H9 (cell line): Measurements from ENCODE around the gene STX16. TPM values are rescaled to one million over a fixed set of nuclear protein-coding genes. Genes with fewer than 3 reads are reported as not detected.

ENCODE experiments used
- DNase-seq: peaks from one replicate; pipeline ENCODE4 v3.0.0-alpha.2; 2017
- H2AFZ ChIP-seq: one replicate; pipeline ENCODE4 v1.6.1; 2013; ENCODE audit warnings: mild to moderate bottlenecking, low read length, control low read depth, moderate library complexity
- H2AK5ac ChIP-seq: 2 replicates; pipeline ENCODE4 v1.6.1; 2013; ENCODE audit warnings: low read length, control low read depth, mixed read lengths; ENCODE audit not compliant: insufficient read length
- H2BK120ac ChIP-seq: one replicate; pipeline ENCODE4 v1.6.1; 2013; ENCODE audit warnings: low read depth, mild to moderate bottlenecking, low read length, control low read depth, inconsistent platforms; ENCODE audit not compliant: poor library complexity, severe bottlenecking
- H2BK12ac ChIP-seq: 2 replicates; pipeline ENCODE4 v1.6.1; 2013; ENCODE audit warnings: low read length, control low read depth, mixed read lengths, low read depth; ENCODE audit not compliant: insufficient read length
- H2BK15ac ChIP-seq: 2 replicates; pipeline ENCODE4 v1.6.1; 2013; ENCODE audit warnings: low read depth, low read length, control low read depth
- H2BK20ac ChIP-seq: one replicate; pipeline ENCODE4 v1.6.1; 2013; ENCODE audit warnings: low read depth, mild to moderate bottlenecking, low read length, control low read depth, inconsistent platforms; ENCODE audit not compliant: poor library complexity, severe bottlenecking
- H2BK5ac ChIP-seq: 2 replicates; pipeline ENCODE4 v1.6.1; 2013; ENCODE audit warnings: low read length, control low read depth, mixed read lengths; ENCODE audit not compliant: insufficient read length
- H3K14ac ChIP-seq: 2 replicates; pipeline ENCODE4 v1.6.1; 2013; ENCODE audit warnings: low read length, control low read depth; ENCODE audit not compliant: insufficient read depth
- H3K18ac ChIP-seq: 2 replicates; pipeline ENCODE4 v1.6.1; 2013; ENCODE audit warnings: low read depth, mild to moderate bottlenecking, mixed read lengths, low read length, control low read depth; ENCODE audit not compliant: insufficient read length
- H3K23ac ChIP-seq: 2 replicates; pipeline ENCODE4 v1.6.1; 2013; ENCODE audit warnings: low read length, control low read depth, mixed read lengths, low read depth; ENCODE audit not compliant: insufficient read length
- H3K23me2 ChIP-seq: 2 replicates; pipeline ENCODE4 v1.6.1; 2013; ENCODE audit warnings: low read depth, mild to moderate bottlenecking, mixed read lengths, low read length, control low read depth; ENCODE audit not compliant: insufficient read length, poor library complexity, severe bottlenecking
- H3K27ac ChIP-seq: 2 replicates; pipeline ENCODE4 v1.5.1; 2013; ENCODE audit warnings: low read length, control low read depth, mixed read lengths, low read depth; ENCODE audit not compliant: insufficient read length
- H3K27me3 ChIP-seq: 2 replicates; pipeline ENCODE4 v1.6.1; 2013; ENCODE audit warnings: low read length, control low read depth, inconsistent platforms; ENCODE audit not compliant: insufficient read depth
- H3K4ac ChIP-seq: 2 replicates; pipeline ENCODE4 v1.6.1; 2013; ENCODE audit warnings: low read depth, mild to moderate bottlenecking, control low read depth, inconsistent platforms, low read length, moderate library complexity
- H3K4me1 ChIP-seq: 2 replicates; pipeline ENCODE4 v1.6.1; 2013; ENCODE audit warnings: low read length, control low read depth, inconsistent platforms; ENCODE audit not compliant: insufficient read depth
- H3K4me2 ChIP-seq: 2 replicates; pipeline ENCODE4 v1.6.1; 2013; ENCODE audit warnings: low read length, control low read depth, mixed read lengths; ENCODE audit not compliant: insufficient read length, insufficient read depth
- H3K56ac ChIP-seq: 2 replicates; pipeline ENCODE4 v1.6.1; 2013; ENCODE audit warnings: low read depth, mild to moderate bottlenecking, mixed read lengths, low read length, control low read depth; ENCODE audit not compliant: insufficient read length
- H3K79me1 ChIP-seq: 2 replicates; pipeline ENCODE4 v1.6.1; 2013; ENCODE audit warnings: low read depth, mild to moderate bottlenecking, moderate library complexity, low read length, control low read depth, inconsistent platforms; ENCODE audit not compliant: insufficient read depth, poor library complexity, severe bottlenecking
- H3K79me2 ChIP-seq: 2 replicates; pipeline ENCODE4 v1.6.1; 2013; ENCODE audit warnings: low read length, control low read depth, inconsistent platforms; ENCODE audit not compliant: insufficient read depth
- H3K9ac ChIP-seq: 2 replicates; pipeline ENCODE4 v1.6.1; 2013; ENCODE audit warnings: low read length, control low read depth, mixed read lengths; ENCODE audit not compliant: insufficient read length; ENCODE audit errors: extremely low read depth
- H3K9me3 ChIP-seq: one replicate; pipeline ENCODE4 v1.6.1; 2013; ENCODE audit warnings: low read depth, low read length, inconsistent platforms; ENCODE audit not compliant: control insufficient read depth
- H3T11ph ChIP-seq: one replicate; pipeline ENCODE4 v1.6.1; 2013; ENCODE audit warnings: mild to moderate bottlenecking, low read length, control low read depth, inconsistent platforms
- H4K20me1 ChIP-seq: one replicate; pipeline ENCODE4 v1.6.1; 2013; ENCODE audit not compliant: control insufficient read depth, insufficient read length, insufficient read depth
- H4K5ac ChIP-seq: 2 replicates; pipeline ENCODE4 v1.6.1; 2013; ENCODE audit warnings: low read depth, mild to moderate bottlenecking, mixed read lengths, low read length, control low read depth; ENCODE audit not compliant: insufficient read length
- H4K8ac ChIP-seq: replicated peaks from 2 replicates; pipeline ENCODE4 v1.6.1; 2013; ENCODE audit warnings: low read length, control low read depth, mixed read lengths, low read depth; ENCODE audit not compliant: insufficient read length
- H4K91ac ChIP-seq: 2 replicates; pipeline ENCODE4 v1.6.1; 2013; ENCODE audit warnings: low read depth, mild to moderate bottlenecking, moderate library complexity, mixed read lengths, low read length, control low read depth; ENCODE audit not compliant: insufficient read length
- H3K27ac Mint-ChIP-seq, 3 experiments: 2 replicates in 2 of 3; 3 replicates in 1 of 3; pipeline ENCODE4 v1.8.0; 2020 to 2021; ENCODE audit warnings: mixed read lengths in 3 of 3, mild to moderate bottlenecking in 1 of 3, moderate library complexity in 1 of 3
- H3K27me3 Mint-ChIP-seq: 2 replicates; pipeline ENCODE4 v1.8.0; 2021; ENCODE audit warnings: low read depth, mild to moderate bottlenecking, moderate library complexity, mixed read lengths
- H3K36me3 Mint-ChIP-seq, 3 experiments: 2 replicates in 2 of 3; 3 replicates in 1 of 3; pipeline ENCODE4 v1.8.0; 2020 to 2021; ENCODE audit warnings: low read depth in 3 of 3, mixed read lengths in 3 of 3; ENCODE audit not compliant: insufficient read depth in 1 of 3
- H3K4me1 Mint-ChIP-seq, 2 experiments: 2 replicates each; pipeline ENCODE4 v1.8.0; 2020; ENCODE audit warnings: mixed read lengths in 2 of 2
- H3K4me3 Mint-ChIP-seq, 2 experiments: 2 replicates in 1 of 2; 3 replicates in 1 of 2; pipeline ENCODE4 v1.8.0; 2020 to 2021; ENCODE audit warnings: mild to moderate bottlenecking in 2 of 2, mixed read lengths in 2 of 2, moderate library complexity in 1 of 2
- H3K9me3 Mint-ChIP-seq, 2 experiments: 2 replicates in 1 of 2; 3 replicates in 1 of 2; pipeline ENCODE4 v1.8.0; 2020; ENCODE audit warnings: mild to moderate bottlenecking in 2 of 2, mixed read lengths in 2 of 2, moderate library complexity in 1 of 2
- WGBS: extraction: QIAGEN DNeasy Blood & Tissue Kit; methylation state at CpG from one replicate; pipeline ENCODE4 v1.1.7; 2013; ENCODE audit warnings: missing lambda C conversion rate, low lambda C conversion rate, mixed read lengths; ENCODE audit not compliant: insufficient read length; ENCODE audit errors: extremely low coverage; 5-methylcytosine and 5-hydroxymethylcytosine counted together
- total RNA-seq: library from RNA; stranded (reverse); gene quantifications from 2 replicates; pipeline ENCODE4 v1.2.1, GENCODE V29; 2021
- TF ChIP-seq, protein P1 (sequence below): fragments of 200-600 bp; sonication (generic); conservative IDR thresholded peaks from 3 replicates; pipeline ENCODE4 v1.8.0; 2021; ENCODE audit warnings: antibody characterized with exemption, mild to moderate bottlenecking

Gene STX16
- total RNA-seq, 1 experiment from 2014 or later = 87.8 TPM

DNA sequence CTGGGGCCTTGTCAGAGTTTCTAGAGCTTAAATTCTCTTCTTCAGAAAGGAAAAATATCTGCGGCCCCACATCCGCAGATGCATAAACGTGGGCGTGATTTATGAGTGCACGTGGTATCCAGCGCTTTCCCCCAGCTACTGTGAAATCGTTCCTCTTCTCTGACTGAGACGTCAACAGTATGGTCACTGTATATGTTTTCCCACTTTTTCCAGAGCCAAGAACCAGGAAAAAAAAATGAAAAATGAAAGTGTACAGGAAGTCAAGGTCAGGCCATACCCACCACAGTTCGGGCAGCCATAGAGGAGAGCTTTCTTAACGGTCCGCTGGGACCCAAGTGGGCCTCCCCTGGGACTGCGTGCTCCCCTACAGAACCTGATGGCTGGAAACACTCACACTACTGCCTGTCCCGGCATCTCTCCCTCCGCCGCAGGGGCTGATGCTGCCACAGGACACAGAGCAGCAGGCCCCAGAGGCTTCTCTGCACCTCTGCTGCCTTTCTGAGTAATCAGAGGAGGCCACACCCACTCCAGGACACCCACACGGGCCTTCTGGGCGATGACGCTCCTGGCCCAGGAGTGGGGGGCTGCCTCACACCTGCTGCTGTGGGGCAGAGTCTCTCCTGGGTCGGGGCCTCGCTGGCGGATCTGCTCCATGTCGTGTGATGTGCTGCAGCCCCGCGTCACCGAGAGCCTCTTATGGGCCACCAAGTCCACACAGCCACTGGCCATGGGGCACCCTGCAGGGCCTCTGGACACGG, 16.4 kb upstream of the STX16 start:
- WGBS = no CpG with 5 or more reads among the region's 26 CpGs
- Histone ChIP-seq H2BK5ac (no peak overlapping the region), H3K79me1 (no peaks in the 10 kb centered on the region), H3K4me1 (no peaks in the 10 kb centered on the region), H3K56ac (no peak overlapping the region), H4K20me1 (no peaks in the 10 kb centered on the region), H3K23me2 (no peaks in the 10 kb centered on the region), H2BK120ac (no peak overlapping the region), H3K14ac (no peak overlapping the region; the same call in 1 of the 2 replicates), H2BK15ac (no peak overlapping the region), H3K18ac (no peak overlapping the region), H3T11ph (no peak overlapping the region), H4K91ac (no peak overlapping the region), H4K5ac (no peak overlapping the region), H3K9ac (no peak overlapping the region), H3K9me3 (no peaks in the 10 kb centered on the region), H2BK12ac (no peak overlapping the region), H3K4ac (no peak overlapping the region), H3K4me2 (no peak overlapping the region), H2BK20ac (no peak overlapping the region), H3K27me3 (no peaks in the 10 kb centered on the region), H2AK5ac (no peak overlapping the region), H2AFZ (no peak overlapping the region), H3K79me2 (no peaks in the 10 kb centered on the region), H3K23ac (no peak overlapping the region), H4K8ac (no peak overlapping the region), H3K27ac (no peak overlapping the region)
- H3K36me3 Mint-ChIP-seq = no peaks in the 10 kb centered on the region
- H3K27ac Mint-ChIP-seq = no peak overlapping the region
- TF ChIP-seq, protein P1, sequence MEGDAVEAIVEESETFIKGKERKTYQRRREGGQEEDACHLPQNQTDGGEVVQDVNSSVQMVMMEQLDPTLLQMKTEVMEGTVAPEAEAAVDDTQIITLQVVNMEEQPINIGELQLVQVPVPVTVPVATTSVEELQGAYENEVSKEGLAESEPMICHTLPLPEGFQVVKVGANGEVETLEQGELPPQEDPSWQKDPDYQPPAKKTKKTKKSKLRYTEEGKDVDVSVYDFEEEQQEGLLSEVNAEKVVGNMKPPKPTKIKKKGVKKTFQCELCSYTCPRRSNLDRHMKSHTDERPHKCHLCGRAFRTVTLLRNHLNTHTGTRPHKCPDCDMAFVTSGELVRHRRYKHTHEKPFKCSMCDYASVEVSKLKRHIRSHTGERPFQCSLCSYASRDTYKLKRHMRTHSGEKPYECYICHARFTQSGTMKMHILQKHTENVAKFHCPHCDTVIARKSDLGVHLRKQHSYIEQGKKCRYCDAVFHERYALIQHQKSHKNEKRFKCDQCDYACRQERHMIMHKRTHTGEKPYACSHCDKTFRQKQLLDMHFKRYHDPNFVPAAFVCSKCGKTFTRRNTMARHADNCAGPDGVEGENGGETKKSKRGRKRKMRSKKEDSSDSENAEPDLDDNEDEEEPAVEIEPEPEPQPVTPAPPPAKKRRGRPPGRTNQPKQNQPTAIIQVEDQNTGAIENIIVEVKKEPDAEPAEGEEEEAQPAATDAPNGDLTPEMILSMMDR = no peak
- peaks cover 11% of the 10 kb centered on the region for H3K27me3 Mint-ChIP-seq
- no peaks in the 10 kb centered on the region; a peak in 1 of 5 replicates for H3K9me3 Mint-ChIP-seq
- peaks cover 4 to 5% of the 10 kb centered on the region in 2 experiments; a peak in 2 of 4 replicates for H3K4me1 Mint-ChIP-seq
- H3K4me3 Mint-ChIP-seq = no peak overlapping the region
- no peak for DNase-seq
